ENCODE results near the gene LCN15.

- TF ChIP-seq CSRNP3 (CRISPR knock-in tag; IDR thresholded peaks at IDR 0.05) (no peak), TSHZ2 (CRISPR knock-in tag; IDR thresholded peaks at IDR 0.05) (no peak), ISL1 (CRISPR knock-in tag; IDR thresholded peaks at IDR 0.05) (no peak), CSDC2 (CRISPR knock-in tag; IDR thresholded peaks at IDR 0.05) (no peak), OSR1 (CRISPR knock-in tag; IDR thresholded peaks at IDR 0.05) (no peak), ZNF70 (CRISPR knock-in tag; IDR thresholded peaks at IDR 0.05) (no peak), POU6F1 (CRISPR knock-in tag; IDR thresholded peaks at IDR 0.05; ENCODE audit: borderline replicate concordance, low read depth) (no peak), ZC3H10 (CRISPR knock-in tag; IDR thresholded peaks at IDR 0.05) (no peak), ARNTL (CRISPR knock-in tag; IDR thresholded peaks at IDR 0.05; ENCODE audit: borderline replicate concordance, low read depth) (no peak)
Observed at GRCh38 chr9:136726118-136726517, 38.2 kb downstream of the LCN15 start.

All from SK-N-SH treated with all-trans-retinoic acid at 6 μM for 48 hours (cell line).